DMS53 treated with DMSO at 0.1 percent for 48 hours (cell line): Measurements from ENCODE around the gene CLIP4.

ENCODE experiments used
- DNase-seq: peaks from one replicate; lab custom pipeline; 2025; ENCODE audit not compliant: unreplicated experiment; lab: John Stamatoyannopoulos, UW

Gene CLIP4

GRCh38 chr2:29218071-29218470, 102.9 kb downstream of the CLIP4 start:
- no peak for DNase-seq

- no peak for DNase-seq
Observed at GRCh38 chr2:29218550-29219125, 103.4 kb downstream of the CLIP4 start.

GRCh38 chr2:29219374-29219773, 104.2 kb downstream of the CLIP4 start:
- DNase-seq: no peak

GRCh38 chr2:29220506-29221270, 105.5 kb downstream of the CLIP4 start:
- no peak for DNase-seq

GRCh38 chr2:29222381-29223179, 107.4 kb downstream of the CLIP4 start:
- DNase-seq: no peak

- no peak for DNase-seq
Observed at GRCh38 chr2:29223257-29223656, 108.0 kb downstream of the CLIP4 start.

GRCh38 chr2:29223851-29224692, 108.9 kb downstream of the CLIP4 start:
- DNase-seq: no peak

- no peak for DNase-seq
Observed at GRCh38 chr2:29224693-29225551, 109.7 kb downstream of the CLIP4 start.

- DNase-seq: no peak
Observed at GRCh38 chr2:29225814-29226213, 110.6 kb downstream of the CLIP4 start.

GRCh38 chr2:29226375-29226774, 111.2 kb downstream of the CLIP4 start:
- no peak for DNase-seq

GRCh38 chr2:29226808-29227207, 111.6 kb downstream of the CLIP4 start:
- DNase-seq: no peak

- DNase-seq: no peak
Observed at GRCh38 chr2:29227935-29228675, 112.9 kb downstream of the CLIP4 start.

- no peak for DNase-seq
Observed at GRCh38 chr2:29228947-29229346, 113.7 kb downstream of the CLIP4 start.

GRCh38 chr2:29229640-29230039, 114.4 kb downstream of the CLIP4 start:
- no peak for DNase-seq

- no peak for DNase-seq
Observed at GRCh38 chr2:29232041-29232440, 116.8 kb downstream of the CLIP4 start.

GRCh38 chr2:29233428-29233827, 118.2 kb downstream of the CLIP4 start:
- DNase-seq: peak; percentile 64

- DNase-seq: no peak
Observed at GRCh38 chr2:29235411-29235810, 120.2 kb downstream of the CLIP4 start.

- DNase-seq: no peak
Observed at GRCh38 chr2:29236074-29236473, 120.9 kb downstream of the CLIP4 start.

- DNase-seq: peak; percentile 16
Observed at GRCh38 chr2:29238497-29238896, 123.3 kb downstream of the CLIP4 start.
